Measurements from ENCODE around the gene BASP1.
"Not testable (repeated sequence)": the region's sequence is repeated elsewhere in the genome, so short reads cannot be mapped to it uniquely, and the experiment has no call there.

The BASP1 gene

GRCh38 chr5:17256171-17256570 lies 38.7 kb downstream of the BASP1 start:
- no peak for DNase-seq (ENCODE audit: low read depth)

GRCh38 chr5:17256839-17257238 lies 39.4 kb downstream of the BASP1 start:
- no peak for DNase-seq (ENCODE audit: low read depth)

DNA sequence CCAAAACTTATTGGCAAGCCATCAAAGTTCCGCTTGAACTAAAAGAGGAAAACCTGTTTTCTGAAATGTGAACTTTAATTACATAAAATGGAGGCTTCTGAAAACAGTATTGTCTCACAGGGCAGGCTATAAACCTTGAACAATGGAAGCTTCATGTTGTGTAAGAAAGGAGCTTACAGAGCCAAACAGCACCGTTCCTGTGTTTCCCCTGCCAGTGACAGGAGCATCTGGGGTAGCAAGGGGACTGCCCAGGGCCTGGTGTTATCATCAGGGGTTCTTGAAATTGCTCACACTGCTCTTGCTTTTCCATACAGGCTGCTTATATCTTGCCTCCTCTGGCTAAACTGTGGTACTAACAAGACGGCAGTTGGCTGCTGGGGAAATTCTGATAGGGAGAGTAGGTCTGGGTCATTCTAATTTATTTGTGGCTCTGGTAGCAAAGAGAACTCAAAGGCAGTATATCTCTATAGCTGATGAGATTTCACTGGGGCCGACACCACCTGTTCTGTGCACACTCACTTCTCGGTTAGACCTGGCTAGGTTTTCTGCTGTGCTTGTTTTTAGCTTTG lies 40.4 kb downstream of the BASP1 start:
- DNase-seq (ENCODE audit: low read depth) = peak; percentile 48

DNA sequence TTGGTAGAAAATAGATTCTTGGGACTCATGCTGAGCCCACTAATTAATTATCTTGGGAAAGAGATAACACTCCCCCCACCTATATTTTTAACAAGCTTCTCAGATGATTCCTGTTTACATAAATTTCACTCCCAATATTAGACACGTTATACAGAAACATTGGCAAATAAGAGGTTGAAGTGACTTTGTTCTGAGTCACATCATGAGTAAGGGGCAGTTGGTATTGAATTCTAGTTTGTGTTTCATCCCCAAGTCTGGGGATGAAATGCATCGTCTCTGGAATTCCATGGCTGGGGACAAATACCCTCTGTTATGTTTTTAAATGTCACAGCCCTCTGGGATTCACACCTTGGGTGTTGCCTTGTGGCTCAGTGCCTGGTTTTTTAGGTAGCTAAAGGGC lies 41.0 kb downstream of the BASP1 start:
- DNase-seq (ENCODE audit: low read depth) = peak; percentile 82

DNA sequence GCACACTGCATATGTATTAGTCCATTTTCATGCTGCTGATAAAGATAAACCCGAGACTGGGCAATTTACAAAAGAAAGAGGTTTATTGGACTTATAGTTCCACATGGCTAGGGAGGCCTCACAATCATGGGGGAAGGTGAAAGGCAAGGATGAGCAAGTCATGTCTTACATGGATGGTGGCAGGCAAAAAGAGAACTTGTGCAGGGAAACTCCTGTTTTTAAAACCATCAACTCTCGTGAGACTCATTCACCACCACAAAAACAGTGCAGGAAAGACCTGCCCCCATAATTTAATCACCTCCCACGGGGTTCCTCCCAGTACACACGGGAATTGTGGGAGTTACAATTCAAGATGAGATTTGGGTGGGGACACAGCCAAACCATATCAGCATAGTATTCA lies 41.6 kb downstream of the BASP1 start:
- DNase-seq (ENCODE audit: low read depth) = not testable (repeated sequence)

- no peak for DNase-seq (ENCODE audit: low read depth)
Observed at GRCh38 chr5:17259630-17260257, 42.3 kb downstream of the BASP1 start.

- DNase-seq (ENCODE audit: low read depth) = no peak
Observed at GRCh38 chr5:17260549-17260948, 43.1 kb downstream of the BASP1 start.

DNA sequence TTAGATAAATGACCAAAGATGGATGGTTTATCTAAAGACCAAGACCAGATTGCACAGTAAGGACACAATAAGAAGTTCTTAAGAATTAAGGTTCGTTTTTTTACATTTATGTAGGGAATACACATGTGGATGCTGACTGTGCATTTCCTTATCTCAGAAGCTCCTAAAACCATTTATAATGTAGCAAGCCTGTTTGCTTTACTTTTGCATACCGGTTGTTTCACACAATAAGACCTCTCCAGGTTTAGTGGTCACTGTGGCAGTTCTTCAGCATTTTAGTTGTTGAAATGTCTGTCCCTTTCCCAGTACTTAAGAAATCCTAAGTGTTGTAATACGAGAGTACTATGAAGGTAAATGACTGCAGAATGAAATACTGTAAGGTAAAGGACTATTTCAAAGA lies 43.6 kb downstream of the BASP1 start:
- DNase-seq (ENCODE audit: low read depth) = no peak

- no peak for DNase-seq (ENCODE audit: low read depth)
Observed at GRCh38 chr5:17265041-17265440, 47.6 kb downstream of the BASP1 start.

DNA sequence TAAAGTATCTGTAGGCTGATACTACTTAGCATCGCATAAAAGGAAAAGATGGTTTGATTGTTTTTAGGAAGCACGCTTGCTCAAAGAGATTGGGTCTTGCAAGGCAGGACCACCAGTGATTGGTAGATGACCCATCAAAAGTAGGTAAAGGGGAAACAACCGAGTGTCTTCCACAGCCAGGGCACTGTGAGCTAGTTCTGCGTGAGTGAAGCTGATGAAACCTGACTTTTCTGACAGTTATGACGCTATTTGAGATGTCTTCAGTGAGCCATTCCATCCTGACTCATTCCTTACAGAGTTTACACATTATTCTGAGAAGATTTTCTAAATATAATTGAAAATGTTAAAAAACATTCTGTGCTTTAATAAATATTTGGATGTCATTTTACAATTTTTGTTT lies 49.7 kb downstream of the BASP1 start:
- no peak for DNase-seq (ENCODE audit: low read depth)

DNA sequence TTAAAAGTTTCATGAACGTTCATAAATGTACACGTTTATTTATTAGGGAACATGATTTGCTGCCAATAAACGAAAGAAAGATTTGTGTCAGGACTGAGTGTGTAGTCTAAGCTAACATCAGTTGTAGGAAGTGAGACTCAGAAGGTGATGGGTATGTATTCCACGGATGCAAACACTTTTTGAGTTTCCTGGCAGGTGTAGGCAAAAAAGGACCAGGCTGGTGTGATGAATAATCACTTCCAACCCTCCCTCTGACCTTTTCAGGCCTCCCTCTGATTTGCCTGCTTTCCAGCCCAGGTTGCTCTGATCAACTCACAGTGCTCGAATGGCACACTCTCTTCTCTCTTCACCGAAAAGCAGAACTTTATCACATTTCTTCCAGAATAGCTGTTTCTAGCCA lies 51.8 kb downstream of the BASP1 start:
- DNase-seq (ENCODE audit: low read depth) = no peak

GRCh38 chr5:17272111-17272510 lies 54.7 kb downstream of the BASP1 start:
- DNase-seq (ENCODE audit: low read depth) = no peak

DNA sequence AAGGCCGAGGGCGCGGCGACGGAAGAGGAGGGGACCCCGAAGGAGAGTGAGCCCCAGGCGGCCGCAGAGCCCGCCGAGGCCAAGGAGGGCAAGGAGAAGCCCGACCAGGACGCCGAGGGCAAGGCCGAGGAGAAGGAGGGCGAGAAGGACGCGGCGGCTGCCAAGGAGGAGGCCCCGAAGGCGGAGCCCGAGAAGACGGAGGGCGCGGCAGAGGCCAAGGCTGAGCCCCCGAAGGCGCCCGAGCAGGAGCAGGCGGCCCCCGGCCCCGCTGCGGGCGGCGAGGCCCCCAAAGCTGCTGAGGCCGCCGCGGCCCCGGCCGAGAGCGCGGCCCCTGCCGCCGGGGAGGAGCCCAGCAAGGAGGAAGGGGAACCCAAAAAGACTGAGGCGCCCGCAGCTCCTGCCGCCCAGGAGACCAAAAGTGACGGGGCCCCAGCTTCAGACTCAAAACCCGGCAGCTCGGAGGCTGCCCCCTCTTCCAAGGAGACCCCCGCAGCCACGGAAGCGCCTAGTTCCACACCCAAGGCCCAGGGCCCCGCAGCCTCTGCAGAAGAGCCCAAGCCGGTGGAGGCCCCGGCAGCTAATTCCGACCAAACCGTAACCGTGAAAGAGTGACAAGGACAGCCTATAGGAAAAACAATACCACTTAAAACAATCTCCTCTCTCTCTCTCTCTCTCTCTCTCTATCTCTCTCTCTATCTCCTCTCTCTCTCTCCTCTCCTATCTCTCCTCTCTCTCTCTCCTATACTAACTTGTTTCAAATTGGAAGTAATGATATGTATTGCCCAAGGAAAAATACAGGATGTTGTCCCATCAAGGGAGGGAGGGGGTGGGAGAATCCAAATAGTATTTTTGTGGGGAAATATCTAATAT lies 58.1 kb downstream of the BASP1 start:
- DNase-seq (ENCODE audit: low read depth) = no peak

DNA sequence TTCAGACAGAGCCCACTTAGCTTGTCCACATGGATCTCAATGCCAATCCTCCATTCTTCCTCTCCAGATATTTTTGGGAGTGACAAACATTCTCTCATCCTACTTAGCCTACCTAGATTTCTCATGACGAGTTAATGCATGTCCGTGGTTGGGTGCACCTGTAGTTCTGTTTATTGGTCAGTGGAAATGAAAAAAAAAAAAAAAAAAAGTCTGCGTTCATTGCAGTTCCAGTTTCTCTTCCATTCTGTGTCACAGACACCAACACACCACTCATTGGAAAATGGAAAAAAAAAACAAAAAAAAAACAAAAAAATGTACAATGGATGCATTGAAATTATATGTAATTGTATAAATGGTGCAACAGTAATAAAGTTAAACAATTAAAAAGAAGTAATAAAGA lies 59.0 kb downstream of the BASP1 start:
- no peak for DNase-seq (ENCODE audit: low read depth)

- DNase-seq (ENCODE audit: low read depth) = no peak
Observed at GRCh38 chr5:17277907-17278306, 60.5 kb downstream of the BASP1 start.

DNA sequence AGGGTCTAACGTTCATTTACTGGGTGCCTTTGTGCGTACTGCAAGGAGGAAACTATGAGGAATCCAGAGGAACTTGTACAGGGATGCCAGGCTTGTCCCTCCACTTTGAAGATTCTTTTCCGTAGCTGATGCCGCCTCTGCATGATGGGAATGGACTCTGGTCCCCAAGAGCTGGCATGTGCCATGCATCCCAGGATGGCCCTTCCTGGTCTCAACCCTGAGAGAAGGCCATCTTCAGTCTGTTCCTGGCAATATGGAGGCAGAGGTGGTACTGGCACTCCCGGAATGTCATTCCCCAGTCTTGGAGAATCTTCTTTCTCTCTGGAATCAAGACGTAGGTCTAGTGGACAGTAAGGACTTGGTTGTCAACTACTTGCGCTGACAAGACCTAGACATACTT lies 61.5 kb downstream of the BASP1 start:
- DNase-seq (ENCODE audit: low read depth) = no peak

DNA sequence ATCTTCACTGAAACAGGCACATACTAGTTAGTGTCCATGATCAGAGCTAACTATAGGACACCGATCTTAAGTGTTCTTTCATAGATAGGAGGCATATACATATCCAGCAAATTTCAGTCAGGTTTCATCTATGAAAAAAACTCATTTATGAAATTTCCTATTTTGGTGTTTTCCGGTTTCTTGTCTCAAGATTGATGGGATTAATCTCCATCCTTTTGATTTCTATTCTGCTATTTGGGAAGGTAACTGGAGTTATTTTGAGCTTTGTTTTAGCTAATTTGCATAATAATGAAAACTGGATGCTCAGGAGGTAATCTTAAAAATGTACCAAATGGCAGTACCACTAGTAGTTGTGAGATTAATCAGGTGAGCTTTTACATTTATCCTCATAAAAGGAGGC lies 62.1 kb downstream of the BASP1 start:
- DNase-seq (ENCODE audit: low read depth) = no peak

- DNase-seq (ENCODE audit: low read depth) = no peak
Observed at GRCh38 chr5:17282283-17283120, 65.1 kb downstream of the BASP1 start.

DNA sequence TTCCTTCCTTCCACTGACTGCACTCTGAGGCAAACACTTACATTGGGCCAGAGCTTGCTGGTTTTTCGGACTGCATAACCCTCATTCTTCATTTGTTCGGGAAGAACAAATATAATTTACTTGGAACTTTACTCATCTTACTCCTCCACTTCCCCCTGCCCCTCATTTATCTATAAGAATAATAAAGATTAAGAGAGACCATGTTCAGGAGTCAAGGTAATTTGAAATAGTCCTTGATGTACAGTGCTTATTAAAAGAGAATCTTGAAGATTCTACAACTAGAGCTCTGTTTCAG lies 65.6 kb downstream of the BASP1 start:
- no peak for DNase-seq (ENCODE audit: low read depth)

- DNase-seq (ENCODE audit: low read depth) = no peak
Observed at GRCh38 chr5:17287501-17288155, 70.2 kb downstream of the BASP1 start.

DNA sequence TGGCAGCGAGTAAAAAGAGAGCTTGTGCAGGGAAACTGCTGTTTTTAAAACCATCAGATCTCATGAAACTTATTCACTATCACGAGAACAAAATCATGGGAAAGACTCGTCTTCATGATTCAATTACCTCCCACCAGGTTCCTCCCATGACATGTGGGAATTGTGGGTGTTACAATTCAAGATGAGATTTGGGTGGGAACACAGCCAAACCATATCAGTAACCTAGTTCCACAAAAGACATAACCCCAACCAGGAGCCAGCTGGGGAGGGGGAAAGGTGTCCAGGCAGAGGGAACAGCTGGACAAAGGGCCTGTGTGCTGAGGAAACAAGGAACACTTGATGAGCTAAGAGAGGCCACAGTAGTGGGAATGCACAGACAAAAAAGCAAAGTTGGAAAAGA lies 71.1 kb downstream of the BASP1 start:
- DNase-seq (ENCODE audit: low read depth) = no peak

Measured in ELR (cell line).